Stimulated activated naive CD4-positive, alpha-beta T cell treated with Interleukin-2 at 50 U/mL for 16 hours (primary cell): ENCODE data around the gene AGTR1.

Source experiments
- DNase-seq: peaks from one replicate; lab custom pipeline; 2025; lab: John Stamatoyannopoulos, UW

AGTR1 gene

GRCh38 chr3:148697306-148698189, at the start of gene AGTR1:
AGTR1 (plus strand) TSS chr3:148697903; CDS start chr3:148741036, 43,133 bp downstream.
- DNase-seq, result no peak

- no peak for DNase-seq
These were observed 48.9 kb upstream of the AGTR1 start for GRCh38 chr3:148648685-148649352.

- DNase-seq, result no peak
These were observed 46.2 kb upstream of the AGTR1 start for GRCh38 chr3:148651549-148651948.

- DNase-seq, result no peak
These were observed 43.3 kb upstream of the AGTR1 start for GRCh38 chr3:148654433-148654832.

- DNase-seq, result no peak
These were observed 40.2 kb upstream of the AGTR1 start for GRCh38 chr3:148657470-148657869.

- DNase-seq, result no peak
These were observed 38.2 kb upstream of the AGTR1 start for GRCh38 chr3:148659512-148659911.

- no peak for DNase-seq
These were observed 17.4 kb upstream of the AGTR1 start for GRCh38 chr3:148680289-148680688.

- DNase-seq, result no peak
These were observed 16.6 kb upstream of the AGTR1 start for GRCh38 chr3:148681080-148681479.

GRCh38 chr3:148682997-148683396, 14.7 kb upstream of the AGTR1 start:
- no peak for DNase-seq

GRCh38 chr3:148694116-148694515, 3.6 kb upstream of the AGTR1 start:
- no peak for DNase-seq

- DNase-seq, result no peak
These were observed 597 bp downstream of the AGTR1 start for GRCh38 chr3:148698190-148698810.

- no peak for DNase-seq
These were observed 7.6 kb downstream of the AGTR1 start for GRCh38 chr3:148705314-148705713.

GRCh38 chr3:148707601-148708380, 10.1 kb downstream of the AGTR1 start:
- no peak for DNase-seq

- DNase-seq, result no peak
These were observed 10.7 kb downstream of the AGTR1 start for GRCh38 chr3:148708409-148708808.

GRCh38 chr3:148709560-148710253, 12.0 kb downstream of the AGTR1 start:
- no peak for DNase-seq

GRCh38 chr3:148710665-148711064, 13.0 kb downstream of the AGTR1 start:
- no peak for DNase-seq

GRCh38 chr3:148711981-148712666, 14.4 kb downstream of the AGTR1 start:
- no peak for DNase-seq

- DNase-seq, result no peak
These were observed 16.8 kb downstream of the AGTR1 start for GRCh38 chr3:148714521-148714920.

GRCh38 chr3:148716657-148717056, 19.0 kb downstream of the AGTR1 start:
- DNase-seq, result no peak

- no peak for DNase-seq
These were observed 20.3 kb downstream of the AGTR1 start for GRCh38 chr3:148717885-148718561.
